ENCODE results near the gene TRIM73. TPM values are rescaled to one million over a fixed set of nuclear protein-coding genes. Genes with fewer than 3 reads are reported as not detected.
"Not testable (repeated sequence)": the region's sequence is repeated elsewhere in the genome, so short reads cannot be mapped to it uniquely, and the experiment has no call there.

The TRIM73 gene
- polyA plus RNA-seq, 3 donors, result 0.51 to 0.89 TPM; not detected in 1

DNA sequence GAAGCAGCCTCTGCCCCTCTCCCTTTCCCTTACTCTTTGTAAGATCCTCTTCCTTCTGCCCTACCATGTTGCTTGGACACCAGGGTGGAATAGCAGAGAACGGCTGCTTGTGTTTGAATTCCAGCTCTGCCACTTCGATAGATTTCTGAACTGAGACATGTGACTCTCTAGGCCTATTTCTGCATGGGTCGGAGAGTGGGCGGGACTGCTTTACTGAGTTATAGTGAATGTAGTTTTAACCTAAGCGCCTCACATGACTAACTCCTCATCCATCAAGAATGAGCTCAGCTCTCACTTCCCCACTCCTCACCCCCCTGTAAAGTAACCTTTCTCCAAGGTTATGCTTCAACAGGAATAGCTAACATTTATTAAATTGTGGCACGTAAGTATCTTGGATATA, 18.8 kb downstream of the TRIM73 start:
- H3K4me1 Mint-ChIP-seq; H3K27me3 Mint-ChIP-seq (ENCODE audit: low read depth in 3 of 3); H3K4me3 ChIP-seq (replicated peaks in 1 of 3; ENCODE audit: low read depth in 2 of 3, low read length in 3 of 3); H3K9me3 ChIP-seq (replicated peaks in 1 of 2; ENCODE audit: control insufficient read depth in 1 of 2, insufficient read depth in 1 of 2, low read length in 2 of 2); DNase-seq; intact Hi-C loops (cut with micrococcal nuclease); H3K4me3 Mint-ChIP-seq; H3K27ac Mint-ChIP-seq; H3K4me1 ChIP-seq (ENCODE audit: control insufficient read depth in 1 of 2, insufficient read depth in 2 of 2, low read length in 2 of 2); H3K27me3 ChIP-seq (ENCODE audit: control insufficient read depth in 2 of 2, insufficient read depth in 2 of 2, low read length in 2 of 2); H3K9me3 Mint-ChIP-seq; H2AFZ ChIP-seq (ENCODE audit: insufficient read depth, low read depth, low read length, poor library complexity, severe bottlenecking); H3K27ac ChIP-seq (ENCODE audit: low read depth in 1 of 2, low read length in 2 of 2); H3K79me2 ChIP-seq (ENCODE audit: insufficient read depth, low read length); H3K4me2 ChIP-seq (replicated peaks; ENCODE audit: extremely low read depth, low read length, poor library complexity, severe bottlenecking); H3K9ac ChIP-seq (ENCODE audit: insufficient read depth, low read length, poor library complexity, severe bottlenecking); H4K20me1 ChIP-seq (ENCODE audit: insufficient read depth, low read length): not testable (repeated sequence)
- WGBS (ENCODE audit: insufficient coverage), result no CpG with 5 or more reads among the region's 6 CpGs
- peaks cover 20 to 28% of the 10 kb centered on the region in 2 donors for H3K36me3 Mint-ChIP-seq
- H3K36me3 ChIP-seq (replicated peaks in 1 of 2; ENCODE audit: control insufficient read depth in 1 of 2, insufficient read depth in 2 of 2, low read length in 2 of 2), result peaks cover 10 to 16% of the 10 kb centered on the region in 2 donors

DNA sequence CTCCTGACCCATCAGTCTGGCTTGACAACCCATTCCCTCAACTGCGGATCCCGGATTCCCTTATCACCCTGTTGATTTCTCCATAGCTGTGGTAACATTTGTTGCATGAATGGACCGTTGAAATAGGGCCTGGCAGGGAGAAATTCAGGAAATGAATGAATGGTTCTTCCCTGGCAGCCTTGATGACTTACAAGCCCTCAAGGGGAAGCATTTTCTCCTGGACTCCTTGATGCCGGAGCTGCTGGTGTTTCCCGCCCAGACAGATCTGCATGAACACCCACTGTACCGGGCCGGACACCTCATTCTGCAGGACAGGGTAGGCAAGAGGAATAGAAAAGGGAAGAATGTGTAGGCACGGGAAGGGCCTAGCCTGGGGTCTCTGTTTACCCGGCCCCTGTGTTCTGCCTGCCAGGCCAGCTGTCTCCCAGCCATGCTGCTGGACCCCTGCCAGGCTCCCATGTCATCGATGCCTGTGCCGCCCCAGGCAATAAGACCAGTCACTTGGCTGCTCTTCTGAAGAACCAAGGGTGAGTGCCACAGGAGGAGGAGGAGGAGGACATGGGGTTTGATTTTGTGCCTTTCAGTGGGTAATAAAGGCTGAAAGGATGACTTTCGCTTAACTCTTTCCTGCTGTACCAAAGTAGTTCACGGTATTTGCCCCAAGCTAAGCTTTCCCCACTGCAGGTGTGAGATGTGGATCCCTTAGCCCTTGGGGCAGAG, 19.4 kb downstream of the TRIM73 start:
- H3K9me3 Mint-ChIP-seq; H3K79me2 ChIP-seq (ENCODE audit: insufficient read depth, low read length); H2AFZ ChIP-seq (ENCODE audit: insufficient read depth, low read depth, low read length, poor library complexity, severe bottlenecking); H4K20me1 ChIP-seq (ENCODE audit: insufficient read depth, low read length); H3K4me3 Mint-ChIP-seq; H3K4me1 Mint-ChIP-seq; H3K27ac ChIP-seq (ENCODE audit: low read depth in 1 of 2, low read length in 2 of 2); H3K9me3 ChIP-seq (replicated peaks in 1 of 2; ENCODE audit: control insufficient read depth in 1 of 2, insufficient read depth in 1 of 2, low read length in 2 of 2); H3K4me2 ChIP-seq (replicated peaks; ENCODE audit: extremely low read depth, low read length, poor library complexity, severe bottlenecking); H3K4me1 ChIP-seq (ENCODE audit: control insufficient read depth in 1 of 2, insufficient read depth in 2 of 2, low read length in 2 of 2); H3K9ac ChIP-seq (ENCODE audit: insufficient read depth, low read length, poor library complexity, severe bottlenecking); H3K4me3 ChIP-seq (replicated peaks in 1 of 3; ENCODE audit: low read depth in 2 of 3, low read length in 3 of 3); intact Hi-C loops (cut with micrococcal nuclease); H3K27me3 ChIP-seq (ENCODE audit: control insufficient read depth in 2 of 2, insufficient read depth in 2 of 2, low read length in 2 of 2); H3K27me3 Mint-ChIP-seq (ENCODE audit: low read depth in 3 of 3); DNase-seq: not testable (repeated sequence)
- peak overlapping the region in 2 of 7 donors; percentile 58 to 74 for H3K27ac Mint-ChIP-seq
- WGBS (ENCODE audit: insufficient coverage), result no CpG with 5 or more reads among the region's 13 CpGs
- peaks cover 20 to 33% of the 10 kb centered on the region in 2 donors for H3K36me3 Mint-ChIP-seq
- peaks cover 10 to 20% of the 10 kb centered on the region in 2 donors for H3K36me3 ChIP-seq (replicated peaks in 1 of 2; ENCODE audit: control insufficient read depth in 1 of 2, insufficient read depth in 2 of 2, low read length in 2 of 2)

DNA sequence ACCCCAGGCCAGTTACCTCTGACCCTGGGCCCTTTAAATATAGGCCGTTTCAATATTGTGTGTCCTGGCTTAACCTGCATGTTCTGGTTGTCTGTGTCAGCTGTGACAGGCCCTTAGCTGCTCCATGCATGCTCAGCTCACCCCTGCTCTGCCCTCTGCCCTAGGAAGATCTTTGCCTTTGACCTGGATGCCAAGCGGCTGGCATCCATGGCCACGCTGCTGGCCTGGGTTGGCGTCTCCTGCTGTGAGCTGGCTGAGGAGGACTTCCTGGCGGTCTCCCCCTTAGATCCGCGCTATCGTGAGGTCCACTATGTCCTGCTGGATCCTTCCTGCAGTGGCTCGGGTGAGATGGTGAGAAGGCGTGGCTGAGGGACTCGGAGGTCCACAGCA, 20.0 kb downstream of the TRIM73 start:
- H3K9ac ChIP-seq (ENCODE audit: insufficient read depth, low read length, poor library complexity, severe bottlenecking); H3K9me3 ChIP-seq (replicated peaks in 1 of 2; ENCODE audit: control insufficient read depth in 1 of 2, insufficient read depth in 1 of 2, low read length in 2 of 2); H3K27me3 ChIP-seq (ENCODE audit: control insufficient read depth in 2 of 2, insufficient read depth in 2 of 2, low read length in 2 of 2); H4K20me1 ChIP-seq (ENCODE audit: insufficient read depth, low read length); intact Hi-C loops (cut with micrococcal nuclease); H3K4me3 ChIP-seq (replicated peaks in 1 of 3; ENCODE audit: low read depth in 2 of 3, low read length in 3 of 3); H3K27ac ChIP-seq (ENCODE audit: low read depth in 1 of 2, low read length in 2 of 2); H3K79me2 ChIP-seq (ENCODE audit: insufficient read depth, low read length); H3K9me3 Mint-ChIP-seq; H3K27me3 Mint-ChIP-seq (ENCODE audit: low read depth in 3 of 3); H3K4me2 ChIP-seq (replicated peaks; ENCODE audit: extremely low read depth, low read length, poor library complexity, severe bottlenecking); DNase-seq; H3K27ac Mint-ChIP-seq; H3K4me1 ChIP-seq (ENCODE audit: control insufficient read depth in 1 of 2, insufficient read depth in 2 of 2, low read length in 2 of 2); H3K4me1 Mint-ChIP-seq; H3K4me3 Mint-ChIP-seq; H2AFZ ChIP-seq (ENCODE audit: insufficient read depth, low read depth, low read length, poor library complexity, severe bottlenecking): not testable (repeated sequence)
- 100% methylated on average over 2 of the region's 11 CpGs for WGBS (ENCODE audit: insufficient coverage)
- H3K36me3 ChIP-seq (replicated peaks in 1 of 2; ENCODE audit: control insufficient read depth in 1 of 2, insufficient read depth in 2 of 2, low read length in 2 of 2), result peaks cover 10 to 24% of the 10 kb centered on the region in 2 donors
- H3K36me3 Mint-ChIP-seq, result peaks cover 24 to 38% of the 10 kb centered on the region in 2 donors

DNA sequence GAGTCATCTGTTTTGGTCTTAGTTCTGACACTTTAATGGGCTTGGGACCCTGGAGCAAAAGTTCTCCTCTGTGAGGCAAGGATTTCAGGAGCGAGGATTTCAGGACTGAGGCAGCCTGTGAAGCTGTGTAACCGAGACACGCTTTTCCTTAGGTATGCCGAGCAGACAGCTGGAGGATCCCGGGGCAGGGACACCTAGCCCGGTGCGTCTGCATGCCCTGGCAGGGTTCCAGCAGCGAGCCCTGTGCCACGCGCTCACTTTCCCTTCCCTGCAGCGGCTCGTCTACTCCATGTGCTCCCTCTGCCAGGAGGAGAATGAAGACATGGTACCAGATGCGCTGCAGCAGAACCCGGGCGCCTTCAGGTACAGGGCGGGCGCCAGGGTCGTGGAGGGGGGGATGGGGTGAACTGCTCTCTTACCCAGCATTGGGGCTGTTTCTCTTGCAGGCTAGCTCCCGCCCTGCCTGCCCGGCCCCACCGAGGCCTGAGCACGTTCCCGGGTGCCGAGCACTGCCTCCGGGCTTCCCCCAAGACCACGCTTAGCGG, 20.5 kb downstream of the TRIM73 start:
- H3K4me2 ChIP-seq (replicated peaks; ENCODE audit: extremely low read depth, low read length, poor library complexity, severe bottlenecking); intact Hi-C loops (cut with micrococcal nuclease); H3K27me3 Mint-ChIP-seq (ENCODE audit: low read depth in 3 of 3); H3K9me3 ChIP-seq (replicated peaks in 1 of 2; ENCODE audit: control insufficient read depth in 1 of 2, insufficient read depth in 1 of 2, low read length in 2 of 2); H3K79me2 ChIP-seq (ENCODE audit: insufficient read depth, low read length); H3K9ac ChIP-seq (ENCODE audit: insufficient read depth, low read length, poor library complexity, severe bottlenecking); H4K20me1 ChIP-seq (ENCODE audit: insufficient read depth, low read length); H3K4me3 Mint-ChIP-seq; H3K27me3 ChIP-seq (ENCODE audit: control insufficient read depth in 2 of 2, insufficient read depth in 2 of 2, low read length in 2 of 2); H3K4me1 ChIP-seq (ENCODE audit: control insufficient read depth in 1 of 2, insufficient read depth in 2 of 2, low read length in 2 of 2); H2AFZ ChIP-seq (ENCODE audit: insufficient read depth, low read depth, low read length, poor library complexity, severe bottlenecking); H3K27ac ChIP-seq (ENCODE audit: low read depth in 1 of 2, low read length in 2 of 2); H3K4me1 Mint-ChIP-seq; H3K4me3 ChIP-seq (replicated peaks in 1 of 3; ENCODE audit: low read depth in 2 of 3, low read length in 3 of 3); DNase-seq; H3K9me3 Mint-ChIP-seq; H3K27ac Mint-ChIP-seq: not testable (repeated sequence)
- peaks cover 26 to 42% of the 10 kb centered on the region in 2 donors for H3K36me3 Mint-ChIP-seq
- peaks cover 11 to 25% of the 10 kb centered on the region in 2 donors for H3K36me3 ChIP-seq (replicated peaks in 1 of 2; ENCODE audit: control insufficient read depth in 1 of 2, insufficient read depth in 2 of 2, low read length in 2 of 2)
- WGBS (ENCODE audit: insufficient coverage), result 90% methylated on average over 2 of the region's 27 CpGs

Data from CD14-positive monocyte (primary cell).